ENCODE measurements around the gene AKT3.

AKT3 gene

DNA sequence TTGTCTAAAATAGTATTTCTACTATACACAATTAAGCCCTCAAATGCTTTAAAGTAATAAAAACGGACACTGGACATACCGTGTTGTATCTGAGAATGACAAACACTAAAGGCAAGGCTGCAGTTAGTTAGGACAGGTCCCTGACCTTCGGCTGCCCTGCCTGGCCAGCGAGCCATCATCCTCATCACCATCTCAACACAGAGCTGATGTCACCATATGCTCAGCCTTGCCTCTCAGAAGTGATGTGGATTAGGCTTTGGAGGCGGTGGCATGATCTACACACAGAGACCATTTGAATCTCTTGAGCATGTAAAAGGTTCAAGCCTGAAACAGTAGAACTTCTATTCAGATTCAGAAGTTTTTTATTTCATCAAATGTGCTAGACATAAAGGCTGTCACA is 349.5 kb downstream of the AKT3 start:
- no peak for DNase-seq

DNA sequence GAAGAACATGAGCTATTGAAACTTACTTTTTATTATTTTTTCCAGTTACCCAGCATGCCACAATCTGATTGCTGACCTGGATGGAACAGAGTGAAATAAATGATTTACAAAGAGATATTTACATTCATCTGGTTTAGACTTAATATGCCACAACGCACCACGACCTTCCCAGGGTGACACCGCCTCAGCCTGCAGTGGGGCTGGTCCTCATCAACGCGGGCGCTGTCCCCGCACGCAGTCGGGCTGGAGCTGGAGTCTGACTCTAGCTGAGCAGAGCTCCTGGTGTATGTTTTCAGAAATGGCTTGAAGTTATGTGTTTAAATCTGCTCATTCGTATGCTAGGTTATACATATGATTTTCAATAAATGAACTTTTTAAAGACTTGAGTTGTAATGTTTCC is 350.3 kb downstream of the AKT3 start:
- DNase-seq = no peak

DNA sequence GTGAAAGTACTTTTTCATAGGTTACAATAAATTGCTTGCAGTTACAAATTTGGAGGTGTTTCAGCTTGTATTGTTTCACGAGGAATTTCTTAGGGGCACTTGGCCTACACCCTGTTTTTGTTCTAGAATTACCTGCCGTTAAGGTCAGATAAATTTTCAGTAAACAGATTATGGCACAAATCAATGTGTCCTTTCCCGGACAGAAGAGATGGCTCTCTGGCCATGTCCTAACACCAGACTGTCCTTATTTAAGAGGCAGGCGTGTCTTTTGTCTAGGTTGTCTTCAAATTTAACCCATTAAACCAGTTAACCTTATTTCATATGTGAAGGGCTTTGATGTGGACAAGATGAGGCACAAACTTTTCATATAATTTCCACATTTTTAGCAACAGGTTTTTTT is 350.8 kb downstream of the AKT3 start:
- no peak for DNase-seq

DNA sequence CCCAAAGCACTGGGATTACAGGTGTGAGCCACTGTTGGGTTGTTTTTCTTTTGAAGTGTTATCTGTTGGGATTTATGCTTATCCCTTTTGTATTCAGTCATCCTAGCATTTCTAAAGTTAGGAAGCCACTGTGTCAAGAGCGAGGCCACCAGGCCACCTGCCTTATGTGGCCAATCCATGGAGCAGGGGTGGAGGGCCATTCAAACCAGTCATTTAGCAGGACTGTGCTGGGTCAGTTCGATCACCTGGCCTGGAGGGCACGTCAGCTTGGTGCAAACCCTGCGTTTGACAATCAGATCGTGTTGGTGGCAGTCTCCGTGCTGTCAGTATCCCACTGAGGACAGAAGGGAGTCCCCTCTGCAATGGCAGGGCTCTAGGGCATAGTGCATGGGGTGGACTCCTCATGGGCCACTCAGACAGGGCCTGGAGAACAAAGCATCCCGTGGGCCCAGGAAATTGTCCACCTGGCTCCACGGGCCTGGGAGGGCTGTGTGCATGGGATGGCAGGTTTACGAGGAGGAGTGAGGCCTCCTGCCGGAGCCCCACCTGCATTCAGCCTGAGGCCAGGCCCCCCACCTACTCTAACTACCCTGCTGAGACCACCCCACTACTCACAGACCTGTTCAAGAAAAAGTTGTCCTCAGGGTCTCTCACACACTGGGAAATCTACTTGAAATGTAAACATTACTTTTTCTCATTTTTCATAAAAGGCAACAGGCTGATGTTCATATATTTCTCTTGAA is 351.9 kb downstream of the AKT3 start:
- no peak for DNase-seq

DNA sequence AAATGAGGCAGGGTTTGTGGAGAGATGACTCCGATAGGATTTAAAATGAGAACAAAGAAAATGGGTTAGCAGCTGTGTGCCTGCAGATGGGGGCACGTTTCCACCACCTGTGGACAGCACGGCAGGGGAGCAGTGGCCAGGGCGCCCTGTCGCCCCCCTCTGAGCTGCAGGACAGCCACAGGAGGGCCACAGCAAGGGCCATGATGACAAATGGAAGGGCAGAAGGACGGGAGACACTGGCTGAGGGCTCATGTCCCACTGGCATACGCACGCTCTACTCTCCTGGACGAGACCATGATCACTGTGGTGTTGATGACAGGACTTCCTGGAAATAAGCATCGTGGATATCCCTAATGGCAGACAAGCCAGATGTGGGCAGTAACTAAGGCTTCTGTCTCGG is 353.2 kb downstream of the AKT3 start:
- DNase-seq = no peak

DNA sequence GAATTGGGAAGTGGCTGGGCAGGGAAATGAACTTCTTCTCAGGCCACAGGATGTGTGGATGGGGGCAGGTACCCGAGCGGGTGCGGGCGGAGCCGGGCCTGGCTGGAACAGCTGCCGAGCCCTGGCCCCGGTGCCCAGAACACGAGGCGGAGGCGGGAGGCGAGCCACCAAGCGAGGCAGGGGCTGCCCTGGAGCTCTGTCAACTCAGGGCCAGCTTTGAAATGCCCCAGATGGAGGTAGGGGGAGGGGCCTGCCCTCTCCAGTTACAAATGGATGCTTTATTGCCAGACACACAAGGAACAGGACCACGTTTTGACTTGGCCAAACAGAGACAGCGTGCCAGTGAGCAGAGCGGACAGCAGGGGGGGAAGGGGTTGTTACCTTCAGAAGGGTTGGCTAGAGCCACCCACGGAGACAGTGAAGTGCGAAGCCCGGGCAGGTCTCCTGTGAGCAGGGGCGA is 353.8 kb downstream of the AKT3 start:
- DNase-seq = no peak

DNA sequence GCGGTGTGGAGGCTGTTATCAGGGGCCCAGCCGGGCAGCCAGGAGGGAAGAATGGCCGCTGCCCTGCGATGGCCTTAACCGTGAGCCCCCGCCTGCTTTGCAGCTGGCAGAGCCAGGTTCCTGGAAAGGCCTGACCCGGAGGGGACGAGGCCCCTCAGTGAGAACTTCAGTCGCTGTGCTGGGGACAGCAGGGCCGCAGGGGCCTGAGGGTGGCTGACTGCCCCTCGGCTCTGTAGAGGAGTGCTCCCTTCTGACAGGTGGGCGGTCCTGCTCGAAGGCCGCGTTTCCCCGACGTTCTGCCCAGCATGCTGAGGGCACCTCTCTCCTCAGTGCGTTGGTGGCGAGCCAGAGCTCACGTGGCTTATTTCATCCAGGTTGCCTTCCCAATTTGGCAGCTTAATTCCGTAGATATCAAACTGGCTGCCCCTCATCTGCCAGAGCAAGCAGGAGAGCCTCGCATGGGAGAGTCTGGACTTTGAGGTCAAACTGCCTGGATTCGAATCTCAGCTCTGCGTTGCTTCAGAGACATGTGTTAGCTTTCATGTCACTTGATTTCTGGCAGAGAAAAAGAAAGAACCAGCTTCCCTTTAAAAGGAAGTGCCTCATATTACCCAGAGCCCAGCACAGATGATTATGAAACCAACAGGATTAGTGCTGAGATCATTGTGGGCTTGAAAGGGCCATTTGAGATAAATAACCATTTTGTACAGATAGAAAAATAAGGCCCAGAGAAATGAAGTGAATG is 354.4 kb downstream of the AKT3 start:
- no peak for DNase-seq

DNA sequence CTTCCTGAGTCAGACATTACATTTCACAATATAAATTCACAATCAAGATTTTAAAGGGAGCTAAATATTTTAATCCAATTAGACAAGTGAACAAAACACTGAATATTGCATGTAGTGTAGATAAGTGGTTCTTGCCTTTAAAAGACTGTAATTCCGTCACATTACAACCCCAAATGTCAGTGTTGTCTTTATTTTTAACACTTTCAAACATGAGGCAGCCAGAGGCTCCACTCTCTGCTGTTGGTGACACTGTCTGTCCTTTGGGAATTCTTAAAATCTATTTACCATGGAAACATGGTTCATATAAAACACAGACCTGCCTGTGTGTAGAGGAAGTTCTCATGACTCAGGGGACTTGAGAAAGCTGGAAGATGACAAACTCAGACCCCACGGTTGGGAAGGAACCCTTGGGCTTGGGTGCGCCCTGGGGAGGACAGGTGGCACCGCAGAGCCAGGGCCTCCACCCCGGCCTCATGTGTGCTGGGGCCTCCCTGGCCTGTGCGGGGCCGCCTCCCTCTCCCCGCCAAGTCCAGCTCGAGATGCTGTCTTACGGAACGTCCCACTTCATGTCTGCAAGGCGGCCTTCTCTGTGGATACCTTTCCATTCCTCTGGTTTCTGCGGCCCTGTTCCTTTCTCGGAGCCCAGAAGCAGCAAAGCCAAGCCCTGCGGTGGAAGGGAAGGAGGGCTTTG is 355.2 kb downstream of the AKT3 start:
- no peak for DNase-seq

DNA sequence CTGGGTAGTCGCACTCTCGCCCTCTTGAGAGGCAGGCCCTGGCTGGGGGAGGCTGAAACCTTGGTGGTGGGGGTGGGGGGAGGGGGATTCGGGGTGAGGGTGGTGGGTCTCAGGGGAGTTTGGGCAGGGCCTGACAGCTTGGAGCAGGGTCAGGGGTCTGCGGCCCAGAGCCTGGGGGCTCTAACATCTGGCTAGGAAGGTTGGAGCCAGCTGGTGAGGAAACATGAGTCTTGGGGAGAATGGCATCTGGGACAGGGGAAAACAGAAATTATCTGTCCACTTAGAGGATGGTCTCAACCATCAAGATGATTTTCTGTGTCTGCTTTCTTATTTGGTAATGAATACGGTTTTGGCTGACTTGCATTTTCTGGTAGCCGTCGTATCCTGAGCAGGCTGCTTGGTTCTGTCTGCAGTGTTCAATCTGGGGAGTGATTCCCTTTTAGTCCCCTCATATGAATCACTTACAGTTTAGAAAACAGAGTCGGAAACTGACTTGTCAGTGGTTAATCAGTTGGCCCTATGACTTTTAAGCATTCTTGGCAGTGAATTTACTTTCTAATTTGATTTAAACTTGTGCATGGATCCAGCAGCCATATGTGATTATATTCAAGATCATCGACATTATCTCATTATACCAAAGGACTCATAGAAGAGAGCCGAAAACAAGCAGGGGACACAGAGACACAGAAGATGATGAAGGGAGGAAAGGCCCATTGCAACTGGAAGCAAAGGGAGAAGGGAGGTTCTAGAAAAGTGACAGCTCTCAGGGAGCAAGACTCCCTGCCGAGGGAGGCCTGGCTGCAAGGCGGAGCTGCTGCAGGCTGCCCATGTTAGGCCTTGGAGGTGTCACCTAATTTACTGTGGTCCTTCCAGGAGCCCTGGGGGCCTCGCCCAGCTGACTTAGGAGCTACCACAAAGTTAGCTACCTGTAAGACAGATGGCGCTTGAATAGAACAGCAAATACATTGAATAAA is 356.6 kb downstream of the AKT3 start:
- DNase-seq = no peak

DNA sequence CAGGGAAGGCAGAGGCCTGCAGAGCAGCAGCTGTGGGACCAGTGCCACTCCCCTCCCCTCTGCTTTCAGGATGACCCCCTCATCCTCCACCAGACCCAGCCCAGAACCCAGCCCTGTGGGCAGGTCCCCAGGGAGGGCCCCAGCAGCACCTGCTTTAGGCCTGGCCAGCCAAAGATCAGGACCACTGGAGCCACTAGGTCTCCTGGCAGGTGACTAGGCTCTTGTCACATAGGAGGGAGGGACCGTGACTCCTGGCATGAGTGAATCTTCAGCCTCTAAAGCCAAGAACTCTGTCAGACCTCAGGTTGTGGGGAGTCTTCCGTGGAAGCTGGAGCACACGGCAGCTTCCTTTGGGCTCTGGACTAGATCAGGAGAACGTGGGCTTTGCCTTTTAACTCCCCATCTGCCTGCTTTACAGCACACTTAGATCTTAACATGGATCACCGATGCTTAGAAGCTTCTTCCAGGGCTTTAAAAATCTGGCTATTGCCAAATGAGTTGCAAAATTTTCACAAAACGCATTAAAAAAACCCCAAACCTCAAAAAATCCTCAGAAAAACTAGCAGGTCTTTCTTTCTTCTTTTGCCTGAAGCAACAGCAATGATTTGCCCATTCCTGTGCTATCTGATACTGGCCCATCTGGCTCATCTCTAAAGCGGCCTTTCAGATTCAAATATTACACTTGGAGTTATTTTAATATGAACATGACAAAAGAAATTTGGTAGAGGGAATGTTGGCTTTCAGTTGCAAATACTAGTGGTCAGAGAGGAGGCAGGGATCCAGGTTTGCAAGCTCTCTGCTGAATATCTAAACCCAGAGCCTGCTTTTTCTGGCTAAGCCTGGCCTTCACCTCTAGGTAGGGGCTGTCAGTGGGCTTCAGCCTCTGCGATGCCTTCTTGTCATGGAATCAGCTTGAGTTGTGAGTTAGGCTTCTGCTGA is 359.0 kb downstream of the AKT3 start:
- DNase-seq = no peak

DNA sequence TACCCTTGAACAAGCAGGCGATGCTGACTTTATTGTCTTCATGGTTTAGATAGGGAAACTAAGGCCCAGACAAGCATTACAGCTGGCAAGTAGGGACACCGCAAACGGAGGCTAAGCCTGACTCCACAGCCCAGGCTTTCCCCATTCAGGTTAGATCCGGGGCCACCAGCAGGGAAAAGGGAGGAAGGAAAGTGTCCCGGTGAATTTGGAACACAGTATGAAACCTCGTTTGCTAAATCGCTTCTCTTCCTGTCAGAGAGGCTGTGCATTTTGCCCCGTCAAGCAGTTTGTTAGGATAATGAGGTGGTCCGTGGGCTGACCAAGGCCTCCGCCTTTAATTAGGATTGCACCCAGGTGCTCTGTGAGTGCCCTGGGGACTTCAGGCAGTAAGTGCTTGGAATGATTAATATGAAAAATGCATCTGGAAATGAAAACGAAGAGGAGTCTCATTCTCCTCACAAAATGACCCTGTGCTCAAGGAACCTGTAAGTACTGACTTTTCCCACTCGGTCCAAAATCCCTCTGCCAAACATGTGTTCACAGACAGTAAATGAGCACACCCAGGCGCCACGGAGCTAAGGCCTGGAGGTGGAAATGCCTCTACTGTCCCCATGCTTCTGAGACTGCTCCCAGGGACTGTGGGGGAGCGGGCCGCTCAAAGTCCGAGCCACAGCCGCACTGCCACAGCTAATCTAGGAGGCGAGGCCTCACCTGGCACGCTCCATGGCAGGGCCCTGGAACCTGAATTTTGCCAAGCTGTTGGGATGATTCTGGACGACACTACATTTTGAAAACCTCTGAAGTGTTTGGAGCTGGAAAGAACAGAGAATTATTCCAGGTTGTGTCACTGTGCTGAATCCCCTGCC is 360.1 kb downstream of the AKT3 start:
- DNase-seq = no peak

DNA sequence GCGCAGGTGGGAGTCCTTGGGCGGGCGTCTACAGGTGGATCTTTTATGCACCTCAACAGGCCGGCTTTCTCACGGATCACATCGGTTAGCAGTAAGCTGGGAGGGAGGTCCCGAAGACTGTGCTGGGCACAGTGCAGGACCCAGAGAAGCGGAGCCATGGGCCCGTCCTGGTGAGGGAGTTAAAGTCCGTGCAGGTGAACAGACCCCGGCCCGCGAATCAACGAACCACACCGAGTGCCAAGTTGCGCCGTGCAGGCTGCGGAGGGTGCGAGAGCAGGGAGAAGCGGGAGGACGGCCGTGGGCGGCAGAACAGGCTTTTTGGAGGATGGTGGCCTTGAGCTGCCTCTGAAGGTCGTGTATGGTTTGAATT is 360.9 kb downstream of the AKT3 start:
- DNase-seq = no peak

DNA sequence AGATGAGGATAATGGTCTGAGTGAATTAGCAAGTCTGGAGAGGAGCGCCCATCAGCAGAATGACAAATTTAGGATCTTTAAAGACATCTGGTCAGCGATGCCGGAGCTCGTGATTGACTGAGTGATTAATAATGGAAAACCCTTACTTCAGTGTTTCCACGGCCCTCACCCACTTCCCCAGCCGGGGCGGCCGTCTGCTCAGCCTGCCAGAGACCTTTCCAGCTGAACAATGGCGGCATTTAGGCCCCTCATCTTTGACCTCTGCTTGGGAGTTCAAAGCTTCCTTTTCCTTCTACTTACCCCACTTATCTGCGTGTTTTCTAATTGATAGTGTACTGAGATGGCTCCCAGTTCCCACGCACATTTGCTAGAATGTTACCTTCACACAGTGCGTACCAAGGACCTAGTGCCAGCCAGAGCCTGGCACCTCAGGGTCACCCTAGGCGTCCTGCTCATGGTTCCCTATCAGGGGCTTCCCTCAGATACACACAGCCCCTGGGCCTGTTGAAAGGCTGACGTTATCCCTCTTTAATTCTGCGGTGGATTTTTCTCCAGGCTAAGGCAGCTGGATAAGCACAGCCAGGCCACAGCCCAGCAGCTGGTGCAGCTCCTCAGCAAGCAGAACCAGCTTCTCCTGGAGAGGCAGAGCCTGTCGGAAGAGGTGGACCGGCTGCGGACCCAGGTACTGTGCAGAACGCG is 361.4 kb downstream of the AKT3 start:
- DNase-seq = no peak

DNA sequence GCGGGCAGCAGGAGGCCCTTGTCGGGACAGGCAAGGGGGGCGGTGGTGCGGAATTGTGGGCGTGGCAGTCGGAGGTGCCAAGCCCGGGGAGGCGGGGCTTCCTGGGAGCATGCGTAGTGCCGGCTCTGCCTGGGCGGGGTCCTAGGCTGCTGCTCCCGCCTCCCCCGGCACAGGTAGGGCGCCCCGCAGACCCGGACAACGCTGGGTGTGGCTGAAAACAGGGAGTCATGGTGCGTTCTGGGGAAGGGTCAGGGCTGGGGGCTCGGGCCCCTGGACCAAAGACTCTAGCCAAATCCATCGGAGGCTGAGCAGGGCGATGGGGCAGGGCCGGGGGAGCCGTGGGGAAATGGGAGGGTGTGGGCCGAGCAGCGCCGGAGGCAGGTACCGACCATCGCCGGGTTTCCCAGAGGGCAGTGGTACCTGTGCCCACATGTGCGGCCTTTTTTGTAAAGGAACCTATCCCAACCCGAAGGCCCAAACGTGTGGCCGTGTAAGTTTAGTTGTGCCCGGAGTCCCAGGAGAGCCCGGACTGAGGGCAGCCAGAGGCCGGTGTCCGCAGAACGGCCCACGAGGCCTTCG is 362.3 kb downstream of the AKT3 start:
- DNase-seq = peak in 1 of 2 donors; percentile 27

DNA sequence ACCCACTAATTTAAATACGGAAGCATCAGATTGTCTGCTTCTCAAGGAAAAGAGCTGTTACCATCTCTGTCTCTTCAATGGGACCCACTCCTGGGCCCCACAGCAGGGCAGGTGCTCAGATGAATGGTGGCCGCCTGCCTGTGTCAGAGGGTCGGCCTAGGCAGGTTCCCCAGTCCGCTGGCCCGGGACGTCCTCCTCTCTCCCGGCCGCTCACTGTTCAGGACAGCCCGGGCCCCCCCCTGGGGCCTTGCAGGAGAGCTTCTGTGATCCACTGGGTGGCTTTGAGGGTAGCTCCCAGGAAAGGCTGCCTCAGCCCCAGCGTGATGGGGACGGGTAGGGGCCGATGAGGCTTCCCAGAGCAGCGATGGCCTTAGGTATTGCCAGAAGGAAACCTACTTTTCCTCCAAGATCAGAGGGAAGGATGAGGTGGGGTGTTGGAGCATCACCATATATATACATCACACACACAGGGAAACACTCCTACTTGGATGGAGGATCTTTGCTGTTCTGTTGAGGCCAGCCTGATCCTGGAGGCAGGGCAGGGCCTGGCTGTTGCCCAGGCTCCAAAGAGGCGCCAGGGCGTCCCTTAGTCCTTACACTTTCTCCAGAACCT is 362.9 kb downstream of the AKT3 start:
- DNase-seq = no peak

DNA sequence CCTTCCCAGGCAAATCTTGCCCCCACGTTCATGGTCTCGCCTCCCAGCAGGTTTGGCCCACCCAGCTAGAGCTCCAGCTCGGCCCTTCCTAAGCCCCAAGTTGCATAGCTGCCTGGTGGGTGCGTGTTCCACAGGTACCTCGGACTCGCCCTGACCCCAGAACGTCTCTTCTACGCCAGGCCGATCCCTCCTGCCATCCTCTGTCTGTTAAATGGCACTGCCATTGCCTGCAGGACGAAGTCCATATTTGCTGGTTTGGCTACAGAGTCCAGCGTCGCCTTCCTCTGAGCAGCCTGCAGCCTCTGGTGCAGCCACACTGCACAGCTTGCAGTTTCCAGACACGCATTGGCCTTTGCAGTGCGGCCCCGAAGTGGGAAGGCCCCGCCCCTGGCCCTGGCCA is 366.1 kb downstream of the AKT3 start:
- no peak for DNase-seq

DNA sequence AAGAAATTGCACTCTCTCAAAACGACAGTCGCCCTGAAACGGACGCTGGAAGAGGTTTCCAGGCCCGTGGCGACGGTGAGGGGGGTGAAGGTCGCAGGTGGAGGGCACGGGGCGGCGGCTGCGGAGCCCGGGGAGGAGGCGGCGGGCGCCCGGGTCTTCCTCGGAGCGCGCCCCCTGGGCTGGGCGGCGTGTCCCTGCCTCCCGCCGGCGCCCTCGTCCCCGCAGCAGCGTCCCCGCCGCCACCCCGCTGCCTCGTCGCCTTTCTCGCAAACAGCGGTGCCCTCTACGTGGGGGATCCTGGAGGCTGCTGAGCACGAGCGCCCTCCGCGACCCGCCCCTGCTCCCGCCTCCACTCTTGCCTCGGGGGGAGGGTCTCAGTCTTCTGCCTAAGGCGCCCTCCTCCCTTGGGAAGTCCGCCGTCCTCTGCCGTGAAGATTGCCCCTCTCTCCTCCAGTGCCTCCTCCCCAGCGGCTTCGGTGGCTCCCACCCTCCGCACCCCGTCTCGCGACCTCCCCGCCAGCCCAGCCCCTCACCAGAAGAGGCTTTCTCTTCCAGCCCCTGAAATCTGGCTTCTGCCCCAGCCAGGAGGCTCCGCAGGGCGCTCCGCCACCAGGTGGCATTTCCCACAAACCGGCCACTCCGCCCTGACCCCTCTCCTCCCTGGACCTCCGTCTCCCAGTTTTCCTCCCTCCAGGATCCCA is 366.8 kb downstream of the AKT3 start:
- peak; percentile 19 to 24 for DNase-seq

Measured in stimulated activated CD4-positive, alpha-beta T cell treated with anti-CD3 and anti-CD28 coated beads, Interleukin-2, amount 100 ng/mL, for 24 hours (primary cell).